ENCODE measurements around the gene PHF19. TPM values are rescaled to one million over a fixed set of nuclear protein-coding genes. Genes with fewer than 3 reads are reported as not detected.

Gene PHF19
- polyA plus RNA-seq, 1 donor from 2014 or later, result 4.9 TPM

DNA sequence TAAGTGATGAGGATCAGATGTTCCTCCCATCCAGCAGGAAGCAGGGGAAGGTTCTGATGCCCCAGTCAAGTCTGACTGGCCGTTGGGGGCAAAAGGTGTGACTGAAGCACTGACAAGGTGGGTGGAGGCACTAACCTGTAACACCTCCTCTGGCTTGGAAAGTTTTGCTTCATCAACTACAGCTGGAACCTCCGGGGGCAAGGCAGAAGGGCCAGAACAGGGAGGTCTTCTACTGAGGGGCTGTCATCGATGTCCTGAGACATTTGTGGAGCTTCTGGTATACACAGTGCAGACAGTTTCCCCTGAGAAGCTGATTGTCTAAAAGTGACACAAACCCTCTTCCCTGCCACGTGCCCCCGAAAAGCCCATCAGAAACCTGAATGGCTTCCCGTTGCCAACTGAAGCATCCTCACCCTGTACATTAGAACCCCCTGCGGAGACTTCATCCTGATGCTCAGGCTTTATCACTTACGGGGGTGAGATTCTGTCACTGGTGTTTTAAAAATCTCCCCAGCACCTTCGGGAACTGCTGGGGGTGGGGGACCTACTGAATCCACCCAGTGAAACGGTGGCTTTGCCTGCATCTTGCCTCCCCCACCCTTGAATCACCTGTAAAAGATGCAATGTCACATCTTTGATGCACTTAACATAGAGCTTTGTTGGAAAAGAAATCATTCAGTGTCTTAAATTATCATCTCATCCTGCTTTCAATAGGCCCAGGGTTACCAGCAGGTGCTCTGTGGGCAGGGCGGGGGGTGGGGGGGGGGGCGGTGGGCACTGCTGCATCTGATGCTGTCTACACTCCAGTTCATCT lies 25.0 kb upstream of the PHF19 start:
- Histone ChIP-seq H2AFZ (ENCODE audit: low read depth, low read length) (no peak overlapping the region), H3F3A (ENCODE audit: insufficient read depth, low read length, poor library complexity, severe bottlenecking) (no peaks in the 10 kb centered on the region), H3K9ac (ENCODE audit: low read length) (no peak overlapping the region), H3K9me2 (ENCODE audit: insufficient read depth, low read length) (no peaks in the 10 kb centered on the region), H3K27me3 (ENCODE audit: insufficient read depth, low read depth, low read length) (no peaks in the 10 kb centered on the region), H4K20me1 (ENCODE audit: insufficient read depth) (no peaks in the 10 kb centered on the region), H3K36me3 (ENCODE audit: insufficient read depth, low read length) (no peaks in the 10 kb centered on the region), H3K4me2 (ENCODE audit: low read length) (no peak overlapping the region), H3K27ac (ENCODE audit: low read length) (no peak overlapping the region), H3K9me3 (ENCODE audit: low read length) (no peaks in the 10 kb centered on the region), H3K79me2 (replicated peaks; ENCODE audit: insufficient read depth, low read length) (no peaks in the 10 kb centered on the region), H3K4me3 (ENCODE audit: low read length) (no peak overlapping the region)
- TF ChIP-seq TAF1 (IDR thresholded peaks at IDR 0.05; ENCODE audit: low read depth) (no peak), MXI1 (conservative IDR thresholded peaks at IDR 0.05; ENCODE audit: poor library complexity, severe bottlenecking) (no peak), RAD21 (conservative IDR thresholded peaks at IDR 0.05) (no peak), EZH2 (IDR thresholded peaks at IDR 0.05; ENCODE audit: borderline replicate concordance, insufficient read depth, low read length, poor library complexity, severe bottlenecking) (no peak), SMC3 (conservative IDR thresholded peaks at IDR 0.05; ENCODE audit: poor library complexity) (no peak), POLR2AphosphoS5 (IDR thresholded peaks at IDR 0.05) (no peak), EP300 (conservative IDR thresholded peaks at IDR 0.05; ENCODE audit: poor library complexity, severe bottlenecking) (no peak)
- TF ChIP-seq, protein P1, sequence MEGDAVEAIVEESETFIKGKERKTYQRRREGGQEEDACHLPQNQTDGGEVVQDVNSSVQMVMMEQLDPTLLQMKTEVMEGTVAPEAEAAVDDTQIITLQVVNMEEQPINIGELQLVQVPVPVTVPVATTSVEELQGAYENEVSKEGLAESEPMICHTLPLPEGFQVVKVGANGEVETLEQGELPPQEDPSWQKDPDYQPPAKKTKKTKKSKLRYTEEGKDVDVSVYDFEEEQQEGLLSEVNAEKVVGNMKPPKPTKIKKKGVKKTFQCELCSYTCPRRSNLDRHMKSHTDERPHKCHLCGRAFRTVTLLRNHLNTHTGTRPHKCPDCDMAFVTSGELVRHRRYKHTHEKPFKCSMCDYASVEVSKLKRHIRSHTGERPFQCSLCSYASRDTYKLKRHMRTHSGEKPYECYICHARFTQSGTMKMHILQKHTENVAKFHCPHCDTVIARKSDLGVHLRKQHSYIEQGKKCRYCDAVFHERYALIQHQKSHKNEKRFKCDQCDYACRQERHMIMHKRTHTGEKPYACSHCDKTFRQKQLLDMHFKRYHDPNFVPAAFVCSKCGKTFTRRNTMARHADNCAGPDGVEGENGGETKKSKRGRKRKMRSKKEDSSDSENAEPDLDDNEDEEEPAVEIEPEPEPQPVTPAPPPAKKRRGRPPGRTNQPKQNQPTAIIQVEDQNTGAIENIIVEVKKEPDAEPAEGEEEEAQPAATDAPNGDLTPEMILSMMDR (IDR thresholded peaks at IDR 0.05; ENCODE audit: poor library complexity, severe bottlenecking), result no peak
- TF ChIP-seq, protein P2, sequence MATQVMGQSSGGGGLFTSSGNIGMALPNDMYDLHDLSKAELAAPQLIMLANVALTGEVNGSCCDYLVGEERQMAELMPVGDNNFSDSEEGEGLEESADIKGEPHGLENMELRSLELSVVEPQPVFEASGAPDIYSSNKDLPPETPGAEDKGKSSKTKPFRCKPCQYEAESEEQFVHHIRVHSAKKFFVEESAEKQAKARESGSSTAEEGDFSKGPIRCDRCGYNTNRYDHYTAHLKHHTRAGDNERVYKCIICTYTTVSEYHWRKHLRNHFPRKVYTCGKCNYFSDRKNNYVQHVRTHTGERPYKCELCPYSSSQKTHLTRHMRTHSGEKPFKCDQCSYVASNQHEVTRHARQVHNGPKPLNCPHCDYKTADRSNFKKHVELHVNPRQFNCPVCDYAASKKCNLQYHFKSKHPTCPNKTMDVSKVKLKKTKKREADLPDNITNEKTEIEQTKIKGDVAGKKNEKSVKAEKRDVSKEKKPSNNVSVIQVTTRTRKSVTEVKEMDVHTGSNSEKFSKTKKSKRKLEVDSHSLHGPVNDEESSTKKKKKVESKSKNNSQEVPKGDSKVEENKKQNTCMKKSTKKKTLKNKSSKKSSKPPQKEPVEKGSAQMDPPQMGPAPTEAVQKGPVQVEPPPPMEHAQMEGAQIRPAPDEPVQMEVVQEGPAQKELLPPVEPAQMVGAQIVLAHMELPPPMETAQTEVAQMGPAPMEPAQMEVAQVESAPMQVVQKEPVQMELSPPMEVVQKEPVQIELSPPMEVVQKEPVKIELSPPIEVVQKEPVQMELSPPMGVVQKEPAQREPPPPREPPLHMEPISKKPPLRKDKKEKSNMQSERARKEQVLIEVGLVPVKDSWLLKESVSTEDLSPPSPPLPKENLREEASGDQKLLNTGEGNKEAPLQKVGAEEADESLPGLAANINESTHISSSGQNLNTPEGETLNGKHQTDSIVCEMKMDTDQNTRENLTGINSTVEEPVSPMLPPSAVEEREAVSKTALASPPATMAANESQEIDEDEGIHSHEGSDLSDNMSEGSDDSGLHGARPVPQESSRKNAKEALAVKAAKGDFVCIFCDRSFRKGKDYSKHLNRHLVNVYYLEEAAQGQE (IDR thresholded peaks at IDR 0.05; ENCODE audit: borderline replicate concordance), result no peak

DNA sequence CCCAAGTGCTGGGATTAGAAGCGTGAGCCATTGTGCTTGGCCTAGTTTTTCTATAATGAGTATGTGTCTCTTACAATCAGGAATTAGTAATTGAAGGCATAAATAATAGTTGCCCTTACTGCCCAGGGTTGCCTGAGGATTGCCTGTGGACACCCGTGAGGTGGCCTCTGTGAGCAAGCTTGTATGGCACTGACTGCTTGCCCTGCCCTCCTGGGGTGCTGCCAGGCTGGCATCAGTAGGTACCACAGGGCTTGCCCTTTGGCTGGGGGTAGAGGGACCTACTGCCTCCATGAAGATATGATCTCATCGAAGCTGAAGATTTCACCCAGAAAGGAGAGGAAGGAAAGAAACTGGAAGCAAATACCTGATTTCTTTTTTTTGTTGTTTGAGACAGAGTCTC lies 23.8 kb upstream of the PHF19 start:
- Histone ChIP-seq H3K4me2 (ENCODE audit: low read length) (no peak overlapping the region), H3K9me3 (ENCODE audit: low read length) (no peaks in the 10 kb centered on the region), H3K27me3 (ENCODE audit: insufficient read depth, low read depth, low read length) (no peaks in the 10 kb centered on the region), H3K36me3 (ENCODE audit: insufficient read depth, low read length) (no peaks in the 10 kb centered on the region), H3F3A (ENCODE audit: insufficient read depth, low read length, poor library complexity, severe bottlenecking) (no peaks in the 10 kb centered on the region), H2AFZ (ENCODE audit: low read depth, low read length) (no peak overlapping the region), H3K79me2 (replicated peaks; ENCODE audit: insufficient read depth, low read length) (no peaks in the 10 kb centered on the region), H3K9me2 (ENCODE audit: insufficient read depth, low read length) (no peaks in the 10 kb centered on the region), H4K20me1 (ENCODE audit: insufficient read depth) (no peaks in the 10 kb centered on the region), H3K27ac (ENCODE audit: low read length) (no peak overlapping the region), H3K9ac (ENCODE audit: low read length) (no peak overlapping the region), H3K4me3 (ENCODE audit: low read length) (no peak overlapping the region)
- TF ChIP-seq TAF1 (IDR thresholded peaks at IDR 0.05; ENCODE audit: low read depth), result no peak
- TF ChIP-seq MXI1 (conservative IDR thresholded peaks at IDR 0.05; ENCODE audit: poor library complexity, severe bottlenecking), result no peak
- TF ChIP-seq POLR2AphosphoS5 (IDR thresholded peaks at IDR 0.05), result no peak
- TF ChIP-seq RAD21 (conservative IDR thresholded peaks at IDR 0.05), result no peak
- TF ChIP-seq EP300 (conservative IDR thresholded peaks at IDR 0.05; ENCODE audit: poor library complexity, severe bottlenecking), result no peak

All from neural cell (in vitro differentiated cells).